HCT116 (cell line): ENCODE results near the gene TEX48. TPM values are rescaled to one million over a fixed set of nuclear protein-coding genes. Genes with fewer than 3 reads are reported as not detected.

Experiments used
- ATAC-seq: fragments of 200-7000 bp; cut with Tn5 transposase; 2 replicates; pipeline ENCODE4 v1.9.1; 2020; ENCODE audit warnings: mild to moderate bottlenecking, moderate library complexity
- BruUV-seq: library from RNA; stranded (reverse); fragments of 400-500 nt; replicated peaks from 2 replicates; lab custom pipeline; 2021; lab: Mats Ljungman, UMichigan
- CTCF ChIA-PET: fragments of 300-600 bp; sonication (Branson Sonifier 250); formaldehyde crosslinking; loops from one replicate; lab custom pipeline; 2021; ENCODE audit warnings: antibody characterized with exemption; lab: Charles Lee
- POLR2A ChIA-PET: fragments of 300-600, 350-600 bp; sonication (Branson Sonifier 250); formaldehyde crosslinking; loops from one replicate; lab custom pipeline; 2021; ENCODE audit warnings: antibody characterized with exemption; lab: Charles Lee
- RAD21 ChIA-PET, 2 experiments: fragments of 300-600 bp; sonication (Branson Sonifier 250); formaldehyde crosslinking; loops; one replicate each; lab custom pipeline; 2023; ENCODE audit warnings: low total read pairs in 2 of 2; ENCODE audit not compliant: uncharacterized antibody in 2 of 2, unreplicated experiment in 2 of 2, low non-redundant PET in 1 of 2; lab: Charles Lee
- DNase-seq: peaks from one replicate; pipeline ENCODE4 v3.0.0-alpha.2; 2010; ENCODE audit warnings: low read depth, low spot score
- H2AFZ ChIP-seq: fragments of 200-600 bp; shearing (Covaris generic), sonication (generic); 2 replicates; pipeline ENCODE4 v1.6.1; 2017; ENCODE audit warnings: low read depth, mixed run types, mixed read lengths, antibody characterized with exemption, low read length; ENCODE audit not compliant: poor library complexity, severe bottlenecking
- H3K27ac ChIP-seq: 2 replicates; pipeline ENCODE4 v1.5.1; 2012; ENCODE audit warnings: low read depth, low read length
- H3K27me3 ChIP-seq: fragments of 200-600 bp; sonication (generic); 2 replicates; pipeline ENCODE4 v1.6.1; 2016; ENCODE audit warnings: mixed run types, low read length, mixed read lengths; ENCODE audit not compliant: insufficient read depth
- H3K36me3 ChIP-seq, 2 experiments: fragments of 200-500 bp in 1 of 2; fragments of 200-600 bp in 1 of 2; sonication (Bioruptor generic) in 1 of 2; sonication (generic) in 1 of 2; 2 replicates each; pipeline versions ENCODE4 v1.5.1 to v1.6.1; 2014 to 2016; ENCODE audit warnings: low read length in 2 of 2, inconsistent platforms in 1 of 2, mixed read lengths in 1 of 2, mixed run types in 1 of 2; ENCODE audit not compliant: insufficient read depth in 2 of 2, control insufficient read depth in 1 of 2
- H3K4me1 ChIP-seq, 2 experiments: fragments of 200-600 bp in 1 of 2; sonication (generic) in 1 of 2; 2 replicates each; pipeline versions ENCODE4 v1.5.1 to v1.6.1; 2012 to 2017; ENCODE audit warnings: low read length in 2 of 2, inconsistent platforms in 1 of 2, mild to moderate bottlenecking in 1 of 2, mixed read lengths in 1 of 2, mixed run types in 1 of 2, moderate library complexity in 1 of 2; ENCODE audit not compliant: insufficient read depth in 2 of 2, control insufficient read depth in 1 of 2
- H3K4me2 ChIP-seq: fragments of 200-600 bp; sonication (generic); 2 replicates; pipeline ENCODE4 v1.6.1; 2017; ENCODE audit warnings: mixed run types, low read length, mixed read lengths
- H3K4me3 ChIP-seq, 2 experiments: fragments of 200-600 bp in 1 of 2; sonication (generic) in 1 of 2; replicated peaks in 1 of 2; 2 replicates each; pipeline ENCODE4 v1.5.1; 2011 to 2016; ENCODE audit warnings: low read length in 2 of 2, control low read depth in 1 of 2, low read depth in 1 of 2, mild to moderate bottlenecking in 1 of 2, mixed read lengths in 1 of 2, mixed run types in 1 of 2
- H3K79me2 ChIP-seq: fragments of 200-600 bp; sonication (generic); 2 replicates; pipeline ENCODE4 v1.6.1; 2017; ENCODE audit warnings: mild to moderate bottlenecking, mixed run types, low read length, moderate library complexity, mixed read lengths; ENCODE audit not compliant: insufficient read depth
- H3K9ac ChIP-seq: fragments of 200-600 bp; sonication (generic); 2 replicates; pipeline ENCODE4 v1.6.1; 2016; ENCODE audit warnings: low read length, mixed read lengths
- H3K9me2 ChIP-seq: fragments of 200-600 bp; sonication (generic), shearing (Covaris generic); 2 replicates; pipeline ENCODE4 v1.6.1; 2017; ENCODE audit warnings: mixed run types, mild to moderate bottlenecking, moderate library complexity; ENCODE audit not compliant: insufficient read depth
- H3K9me3 ChIP-seq, 2 experiments: fragments of 200-500 bp in 1 of 2; fragments of 200-600 bp in 1 of 2; sonication (Bioruptor generic) in 1 of 2; sonication (generic) in 1 of 2; 2 replicates each; pipeline ENCODE4 v1.6.1; 2014 to 2017; ENCODE audit warnings: low read length in 2 of 2, mixed read lengths in 2 of 2, inconsistent platforms in 1 of 2, low read depth in 1 of 2, mild to moderate bottlenecking in 1 of 2, mixed run types in 1 of 2, moderate library complexity in 1 of 2; ENCODE audit not compliant: control insufficient read depth in 1 of 2, insufficient read depth in 1 of 2
- H4K20me1 ChIP-seq: fragments of 200-600 bp; sonication (generic), shearing (Covaris generic); 2 replicates; pipeline ENCODE4 v1.6.1; 2017; ENCODE audit warnings: mixed run types, mild to moderate bottlenecking, moderate library complexity; ENCODE audit not compliant: insufficient read depth
- ATF3 ChIP-seq: IDR thresholded peaks from 2 replicates; pipeline ENCODE4 v1.6.1; 2012
- CBX3 ChIP-seq: IDR thresholded peaks from 2 replicates; pipeline ENCODE4 v1.6.1; 2012; ENCODE audit warnings: low read depth
- CEBPB ChIP-seq: IDR thresholded peaks from 2 replicates; pipeline ENCODE4 v1.6.1; 2012; ENCODE audit warnings: low read depth
- CTCF ChIP-seq, 3 experiments: fragments of 200-600 bp in 1 of 3; sonication (generic) in 1 of 3; IDR thresholded peaks in 2 of 3; conservative IDR thresholded peaks in 1 of 3; 2 replicates each; pipeline ENCODE4 v1.5.1; 2012 to 2017; ENCODE audit warnings: low read depth in 2 of 3, low read length in 2 of 3, antibody characterized with exemption in 1 of 3, borderline replicate concordance in 1 of 3, control low read depth in 1 of 3, mild to moderate bottlenecking in 1 of 3, mixed read lengths in 1 of 3, mixed run types in 1 of 3, moderate library complexity in 1 of 3; ENCODE audit not compliant: insufficient read depth in 1 of 3
- EGR1 ChIP-seq: IDR thresholded peaks from 2 replicates; pipeline ENCODE4 v1.6.1; 2012; ENCODE audit warnings: low read depth
- ELF1 ChIP-seq: IDR thresholded peaks from 2 replicates; pipeline ENCODE4 v1.6.1; 2012; ENCODE audit warnings: low read depth, borderline replicate concordance
- EZH2 ChIP-seq: fragments of 200-600 bp; sonication (generic); IDR thresholded peaks from 2 replicates; pipeline ENCODE4 v1.6.1; 2017; ENCODE audit warnings: antibody characterized with exemption, mixed run types
- FOSL1 ChIP-seq: IDR thresholded peaks from 2 replicates; pipeline ENCODE4 v1.6.1; 2012; ENCODE audit warnings: low read depth
- MAX ChIP-seq: IDR thresholded peaks from 2 replicates; pipeline ENCODE4 v1.6.1; 2012
- POLR2A ChIP-seq: IDR thresholded peaks from 2 replicates; pipeline ENCODE4 v1.7.0; 2011; ENCODE audit warnings: borderline replicate concordance; ENCODE audit not compliant: insufficient read depth, insufficient read length; ENCODE audit errors: extremely low read depth
- RAD21 ChIP-seq: IDR thresholded peaks from 2 replicates; pipeline ENCODE4 v1.6.1; 2012; ENCODE audit warnings: low read depth, mild to moderate bottlenecking
- SIN3A ChIP-seq: IDR thresholded peaks from 2 replicates; pipeline ENCODE4 v1.6.1; 2012; ENCODE audit warnings: low read depth
- SRF ChIP-seq: IDR thresholded peaks from 2 replicates; pipeline ENCODE4 v1.6.1; 2012; ENCODE audit warnings: low read depth
- TCF7L2 ChIP-seq: IDR thresholded peaks from 2 replicates; pipeline ENCODE4 v1.7.0; 2011; ENCODE audit warnings: borderline replicate concordance, inconsistent platforms; ENCODE audit not compliant: insufficient read depth, insufficient read length; ENCODE audit errors: extremely low read depth
- YY1 ChIP-seq: IDR thresholded peaks from 2 replicates; pipeline ENCODE4 v1.6.1; 2011; ENCODE audit warnings: low read length, low read depth, moderate library complexity, mild to moderate bottlenecking; ENCODE audit not compliant: insufficient replicate concordance; ENCODE audit errors: extremely low read depth
- ZBTB33 ChIP-seq: IDR thresholded peaks from 2 replicates; pipeline ENCODE4 v1.6.1; 2011; ENCODE audit warnings: mild to moderate bottlenecking, low read length, moderate library complexity; ENCODE audit not compliant: insufficient replicate concordance; ENCODE audit errors: extremely low read depth
- ZFX ChIP-seq: fragments of 450-650 bp; IDR thresholded peaks from 2 replicates; pipeline ENCODE4 v1.6.1; 2017
- ZNF274 ChIP-seq: fragments of 200-500 bp; sonication (Bioruptor generic); IDR thresholded peaks from 2 replicates; pipeline ENCODE4 v1.6.1; 2014; ENCODE audit warnings: mild to moderate bottlenecking, low read depth, low read length, inconsistent platforms
- intact Hi-C: fragments of 100-400 bp; cut with micrococcal nuclease; formaldehyde crosslinking; loops from 2 replicates; pipeline ENCODE4 v1.10.0; 2022
- total RNA-seq: library from RNA; stranded (reverse); gene quantifications from one replicate; pipeline ENCODE4 v1.2.1, GENCODE V29; 2021; ENCODE audit not compliant: unreplicated experiment

Gene TEX48
- total RNA-seq, 1 experiment from 2014 or later = not detected

- TF ChIP-seq MAX (peak; percentile 12; the same call in 1 of the 2 replicates), CBX3 (no peak), ZFX (no peak), TCF7L2 (no peak), FOSL1 (no peak), SIN3A (no peak), ELF1 (no peak)
Measured at GRCh38 chr9:114681594-114682332, at the start of gene TEX48 (continued).

GRCh38 chr9:114731701-114732100 lies 49.7 kb upstream of the TEX48 start:
- CTCF ChIA-PET = no interaction called here

More at GRCh38 chr9:114731701-114732100, 49.7 kb upstream of the TEX48 start:
- H3K36me3 ChIP-seq = no peaks in the 10 kb centered on the region
- DNase-seq (no peak), ATAC-seq (no peak)
- H3K4me1 ChIP-seq = peaks cover 4 to 12% of the 10 kb centered on the region in 2 experiments; a peak in 3 of 4 replicates
- H3K79me2 ChIP-seq = no peaks in the 10 kb centered on the region
- H3K9me2 ChIP-seq = no peaks in the 10 kb centered on the region
- H3K9me3 ChIP-seq = no peaks in the 10 kb centered on the region
- POLR2A ChIA-PET = no interaction called here
- no peak overlapping the region for H2AFZ ChIP-seq
- RAD21 ChIA-PET = no interaction called here
- no TSS peak for BruUV-seq
- H3K27ac ChIP-seq = no peak overlapping the region
- H4K20me1 ChIP-seq = no peaks in the 10 kb centered on the region
- no peak overlapping the region for H3K4me3 ChIP-seq
- TF ChIP-seq MAX (no peak), SRF (no peak), ELF1 (no peak), ZNF274 (no peak), POLR2A (no peak), TCF7L2 (no peak), CTCF (IDR thresholded peaks at IDR 0.05 in 2 of 3, conservative IDR thresholded peaks at IDR 0.05 in 1 of 3; ENCODE audit: borderline replicate concordance in 1 of 3, insufficient read depth in 1 of 3, low read depth in 2 of 3, low read length in 2 of 3) (no peak), CEBPB (no peak), ATF3 (no peak), EZH2 (no peak), ZFX (no peak), EGR1 (no peak), RAD21 (no peak), YY1 (no peak), FOSL1 (no peak), ZBTB33 (no peak), SIN3A (no peak), CBX3 (no peak)
- TF ChIP-seq, all 23 proteins: peak for 0
- Histone ChIP-seq H3K9ac (no peak overlapping the region), H3K27me3 (0 out of 2 replicates have a peak, but pooled peaks cover 5% of the 10 kb centered on the region), H3K4me2 (no peak overlapping the region)
- intact Hi-C loops = no loop called here
